IPS-NIHi11 (cell line): ENCODE data around the gene SUCLG2.

Source experiments
- DNase-seq: peaks from one replicate; pipeline ENCODE4 v3.0.0; 2012; ENCODE audit warnings: mixed read lengths, low spot score

The SUCLG2 gene

DNA sequence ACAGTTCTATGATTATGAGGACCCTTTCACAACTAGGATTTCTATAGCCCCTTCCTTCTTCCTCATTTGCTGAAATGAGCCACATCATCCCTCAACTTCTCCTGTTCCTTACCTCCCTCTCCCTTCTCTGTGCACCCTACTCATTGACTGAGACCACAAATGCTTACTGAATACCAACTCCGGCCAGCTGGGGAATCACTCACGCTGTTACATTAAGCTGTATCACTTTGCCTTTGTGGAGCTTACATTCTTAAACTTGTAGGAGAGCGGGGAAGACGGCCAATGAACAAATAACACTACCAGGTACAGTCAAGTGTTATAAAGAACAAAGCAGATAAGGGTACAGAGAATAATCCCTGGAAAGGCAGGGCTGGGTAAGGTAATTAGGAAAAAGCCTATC lies 5.7 kb downstream of the SUCLG2 start:
- no peak for DNase-seq

DNA sequence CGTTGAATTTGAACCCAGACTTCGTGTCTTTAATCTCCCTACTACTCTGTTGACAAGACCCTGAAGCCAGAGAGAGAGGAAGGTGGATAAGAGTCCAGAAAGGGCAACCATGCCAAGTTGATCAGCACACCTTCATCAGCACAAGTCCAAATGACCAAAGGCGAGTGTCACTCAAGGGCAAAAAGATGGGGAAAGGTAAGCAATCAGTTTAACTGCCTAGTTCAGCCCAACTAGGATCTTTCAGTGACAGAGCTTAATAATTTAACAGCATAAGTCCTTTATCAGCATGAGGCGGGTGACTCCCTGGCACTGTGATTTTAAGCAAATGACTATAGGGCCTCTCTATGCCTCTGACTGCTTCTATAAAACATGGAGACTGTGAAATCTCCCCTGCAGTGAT lies 6.2 kb downstream of the SUCLG2 start:
- DNase-seq: no peak

DNA sequence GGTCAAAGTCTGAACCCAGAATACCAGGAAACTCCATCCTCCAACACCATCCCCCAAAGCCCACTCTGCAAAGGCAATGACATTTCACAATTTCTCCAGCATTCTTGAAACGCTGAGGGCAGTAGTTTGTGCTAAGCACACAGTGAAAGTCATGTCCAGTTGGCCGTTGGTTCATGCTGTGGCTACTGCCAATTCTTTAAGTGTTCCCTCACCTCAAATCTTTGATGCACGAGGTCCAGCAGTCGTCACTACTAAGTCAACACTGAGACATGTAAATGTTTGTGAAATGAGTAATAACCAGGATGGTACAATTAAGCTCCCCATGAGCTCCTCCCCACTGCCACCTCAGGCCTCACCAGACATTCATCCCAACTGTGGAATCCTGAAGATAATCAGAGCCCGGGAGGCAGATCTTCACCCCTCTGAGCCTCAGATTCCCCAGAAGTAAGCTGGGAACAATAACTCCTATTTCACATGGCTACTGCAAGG lies 7.0 kb downstream of the SUCLG2 start:
- DNase-seq: no peak

DNA sequence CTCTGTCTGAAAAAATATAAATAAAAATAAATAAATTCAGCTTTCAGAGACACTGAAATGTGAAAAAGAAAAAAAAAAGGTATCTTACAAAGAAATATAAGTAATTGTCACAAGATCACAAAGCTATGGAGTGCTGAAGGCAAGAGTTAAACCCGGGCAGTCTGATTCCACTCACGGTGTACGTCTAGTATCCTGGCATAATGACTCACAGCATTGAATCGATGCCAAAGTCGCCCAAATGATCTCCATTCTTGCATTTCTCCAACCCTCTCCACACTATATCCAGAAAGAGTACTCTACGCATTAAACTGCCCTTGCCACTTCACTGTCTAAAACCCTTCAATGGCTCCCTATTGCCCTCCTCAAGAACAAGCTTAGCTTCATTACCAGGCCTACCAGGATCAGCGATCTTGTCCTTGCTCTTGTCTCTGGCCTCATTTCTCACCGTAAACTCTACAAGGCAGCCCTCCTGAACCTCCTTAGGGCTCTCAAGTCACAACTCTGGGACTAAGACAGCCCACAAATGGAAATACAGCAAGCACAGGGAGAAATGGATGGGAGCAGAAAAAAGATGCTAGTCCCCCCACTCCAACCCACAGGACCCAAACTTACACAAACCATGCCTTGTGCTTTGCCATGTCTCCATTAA lies 7.7 kb downstream of the SUCLG2 start:
- no peak for DNase-seq

DNA sequence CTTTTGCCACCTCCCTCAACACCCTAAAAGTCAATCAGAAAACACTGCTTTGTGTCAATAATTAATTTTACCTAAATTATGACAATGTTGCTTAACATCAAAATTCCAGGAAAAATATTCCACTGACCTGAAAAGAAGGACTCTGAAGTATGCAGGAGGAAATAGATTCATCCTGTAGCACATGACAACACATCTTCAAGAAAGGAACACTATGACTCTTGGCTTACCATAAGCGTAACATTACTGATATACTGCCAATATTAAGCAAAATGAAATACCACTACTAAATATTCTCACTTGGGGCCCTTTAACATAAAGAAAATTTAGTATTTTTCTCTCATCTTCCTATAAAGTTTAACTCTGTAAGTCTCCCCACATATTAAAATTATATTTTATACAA lies 9.6 kb downstream of the SUCLG2 start:
- DNase-seq: no peak

DNA sequence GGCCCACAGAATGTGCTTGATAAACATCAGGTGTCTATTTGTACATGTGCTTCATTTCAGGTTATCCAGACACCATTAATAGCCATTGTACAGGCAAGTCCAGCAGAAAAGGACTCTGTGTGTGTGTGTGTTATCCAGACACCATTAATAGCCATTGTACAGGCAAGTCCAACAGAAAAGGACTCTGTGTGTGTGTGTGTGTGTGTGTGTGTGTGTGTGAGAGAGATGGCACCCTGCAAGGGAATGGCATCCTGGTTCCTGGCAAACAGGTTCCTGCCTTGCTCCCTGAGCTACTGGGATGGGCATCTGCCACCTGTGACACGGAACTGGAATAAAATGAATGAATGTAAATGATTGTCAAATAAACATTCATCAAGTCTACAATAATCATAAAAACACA lies 11.7 kb downstream of the SUCLG2 start:
- no peak for DNase-seq

DNA sequence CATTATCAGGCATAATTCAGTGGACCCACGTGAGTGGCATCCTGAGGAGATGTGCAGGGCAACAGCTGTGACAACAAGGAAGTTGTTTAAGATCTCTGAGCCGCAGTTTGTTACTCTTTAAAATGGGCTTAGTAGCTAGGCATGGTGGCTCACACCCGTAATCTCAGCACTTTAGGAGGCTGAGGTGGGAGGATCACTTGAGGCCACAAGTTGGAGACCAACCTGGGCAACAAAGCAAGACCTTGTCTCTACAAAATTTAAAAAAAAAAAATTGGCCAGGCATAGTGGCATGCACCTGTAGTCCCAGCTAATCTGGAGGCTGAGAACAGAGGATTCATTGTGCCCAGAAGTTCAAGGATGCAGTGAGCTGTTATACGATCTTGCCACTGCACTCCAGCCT lies 12.2 kb downstream of the SUCLG2 start:
- no peak for DNase-seq

DNA sequence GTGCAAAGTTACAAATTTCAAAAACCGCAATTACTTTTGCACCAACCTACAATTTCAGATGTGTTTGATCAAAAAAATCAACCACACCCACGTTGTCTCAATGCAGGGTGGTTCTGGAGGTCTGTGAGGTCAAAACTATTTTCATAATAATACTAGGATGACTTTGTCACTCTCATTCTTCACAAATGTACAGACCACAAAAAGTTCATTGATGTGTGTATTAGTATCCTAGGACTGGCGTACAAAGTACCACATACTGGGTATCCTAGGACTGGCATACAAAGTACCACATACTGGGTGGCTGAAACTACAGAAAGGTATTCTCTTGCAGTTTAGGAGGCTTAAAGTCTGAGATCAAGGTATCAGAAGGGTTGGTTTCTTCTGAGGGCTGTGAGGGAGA lies 13.0 kb downstream of the SUCLG2 start:
- no peak for DNase-seq

DNA sequence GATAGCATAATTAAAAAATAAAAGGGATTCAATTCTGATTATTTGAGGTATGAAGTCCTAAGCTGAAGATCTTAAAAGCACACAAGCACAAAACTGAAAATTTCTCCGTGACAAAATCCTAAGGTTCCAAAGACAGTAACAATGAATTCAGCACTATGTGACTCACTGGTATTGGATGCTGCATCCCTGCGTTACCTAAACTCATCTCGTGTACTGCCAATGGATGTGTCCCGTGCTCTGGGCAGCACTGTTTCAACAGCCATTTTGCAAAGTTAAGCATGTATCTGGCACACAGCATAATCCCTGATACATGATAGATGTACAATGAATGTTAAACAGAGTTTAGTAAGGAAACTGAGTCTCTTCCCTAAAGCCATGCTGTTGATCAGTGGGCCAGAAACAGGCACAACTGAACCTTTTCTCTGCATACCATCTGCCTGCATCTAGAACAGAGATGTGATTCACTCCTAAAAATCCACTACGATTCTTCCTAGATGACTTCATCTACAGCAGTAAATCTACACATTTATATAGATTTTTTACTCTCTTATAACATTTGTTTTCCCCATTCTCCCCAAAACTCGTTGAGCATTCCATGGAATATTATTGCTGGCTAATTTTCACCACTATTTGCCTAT lies 14.3 kb downstream of the SUCLG2 start:
- DNase-seq: no peak

DNA sequence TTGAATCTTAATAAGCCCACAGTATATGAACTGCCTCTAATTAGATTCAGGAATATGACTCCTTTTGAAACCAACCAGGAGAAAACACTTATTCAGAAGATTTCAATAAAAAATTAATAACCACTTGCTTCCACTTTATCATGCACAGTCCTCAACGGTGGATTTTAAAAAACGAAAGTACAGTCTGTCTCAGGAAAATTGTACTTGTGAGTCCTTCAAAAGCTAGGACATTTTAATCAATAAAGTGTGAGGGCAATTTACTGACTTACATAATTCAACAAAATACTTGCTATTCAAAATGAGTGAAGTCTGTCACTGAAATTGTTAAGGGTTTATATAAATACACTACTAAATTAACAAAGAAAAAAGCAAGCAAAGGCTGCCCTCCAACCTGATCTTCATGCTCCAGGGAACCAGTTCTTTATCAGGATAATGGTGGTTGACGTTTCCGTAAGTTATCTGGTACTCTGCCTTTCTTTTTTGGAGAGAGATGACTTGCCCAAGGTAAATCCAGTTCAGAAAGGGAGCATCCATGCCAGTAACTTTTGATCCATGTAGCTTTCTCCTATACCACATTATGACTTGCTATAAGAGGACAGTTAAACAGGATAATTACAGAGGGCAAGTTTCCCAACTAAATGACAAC lies 17.0 kb downstream of the SUCLG2 start:
- no peak for DNase-seq

DNA sequence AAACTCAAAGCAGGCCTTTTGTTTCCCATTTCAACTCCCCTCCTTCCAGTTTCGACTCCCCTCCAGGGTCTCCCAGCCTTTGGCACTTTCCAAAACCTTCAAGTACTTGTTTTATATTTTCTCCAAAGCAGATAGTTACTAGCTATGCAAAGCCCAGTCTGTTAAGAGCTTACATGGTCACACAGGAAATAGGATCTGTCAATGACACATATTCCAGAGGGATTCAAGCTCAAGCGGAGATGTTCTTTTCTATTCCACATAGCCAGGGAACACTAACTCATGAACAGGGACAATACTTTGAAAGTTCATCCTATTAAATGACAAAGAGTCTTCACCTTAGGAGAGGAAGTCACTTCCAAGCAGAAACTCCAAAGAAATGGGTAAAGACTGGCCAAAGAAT lies 18.6 kb downstream of the SUCLG2 start:
- no peak for DNase-seq

DNA sequence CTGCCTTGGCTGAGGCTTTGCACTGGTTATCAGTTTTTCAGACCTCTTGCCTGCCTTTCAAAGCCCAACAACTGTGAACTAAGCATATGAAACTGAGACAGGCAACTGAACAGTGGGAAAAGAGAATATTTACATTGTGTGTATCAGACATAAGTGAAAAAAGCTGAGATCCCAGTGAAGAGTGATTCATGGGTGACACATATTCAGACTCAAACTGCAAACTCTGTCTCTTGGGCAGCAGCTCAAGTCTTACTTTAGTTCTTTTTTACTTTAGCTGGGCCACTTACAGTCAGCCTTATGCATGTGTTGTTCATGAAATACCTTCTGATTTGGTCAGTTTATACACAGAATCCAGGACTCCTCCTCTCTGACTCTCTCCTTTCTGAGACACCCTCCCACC lies 19.2 kb downstream of the SUCLG2 start:
- no peak for DNase-seq

DNA sequence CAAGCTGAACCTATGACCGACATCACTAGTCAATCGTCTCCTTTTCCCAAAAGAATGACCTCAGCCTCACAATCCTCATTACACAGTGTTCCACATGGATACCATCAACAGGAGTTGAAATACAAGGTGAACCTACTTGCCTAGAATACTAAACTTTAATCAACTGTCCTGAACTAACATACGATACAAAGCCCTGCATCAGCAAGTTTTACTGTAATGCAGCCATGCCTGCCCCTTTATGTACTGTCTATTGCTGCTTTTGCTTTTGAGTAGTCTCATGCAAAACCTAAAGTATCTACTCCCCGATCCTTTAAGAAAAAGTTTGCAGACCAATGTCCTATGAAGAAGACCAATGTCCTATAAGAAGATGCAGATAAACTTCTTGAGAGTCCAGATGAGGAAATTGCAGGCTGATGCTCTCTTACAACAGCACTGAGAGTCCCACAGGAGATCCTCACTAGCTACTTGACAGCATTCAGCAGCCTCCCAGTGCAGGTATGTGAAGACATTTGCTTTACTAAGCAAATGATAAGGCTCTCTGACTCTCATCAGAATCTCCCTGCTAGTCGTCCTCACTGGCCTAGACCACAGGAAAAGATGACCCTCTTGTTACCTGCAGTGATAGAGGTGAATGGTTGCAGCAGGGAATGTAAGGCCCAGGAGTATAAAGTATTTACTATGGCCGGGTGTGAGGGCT lies 23.6 kb downstream of the SUCLG2 start:
- no peak for DNase-seq

DNA sequence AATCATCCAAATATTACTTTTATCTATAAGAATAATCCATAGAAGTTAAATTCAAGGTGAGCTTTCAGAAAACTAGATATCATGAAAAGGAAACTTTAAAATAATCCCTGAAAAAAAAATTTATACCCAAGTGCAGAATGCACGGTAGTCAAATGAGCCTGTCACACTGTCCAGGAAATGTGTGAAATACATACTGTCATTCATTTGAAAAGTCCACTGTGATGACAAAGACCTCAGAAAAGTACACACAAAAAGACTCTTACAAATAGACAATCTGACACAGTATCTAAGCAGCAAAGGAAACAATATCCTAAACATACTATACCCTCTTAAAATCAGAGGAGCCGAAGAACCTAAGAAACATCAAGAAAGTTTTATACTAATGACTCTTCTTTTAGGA lies 29.7 kb downstream of the SUCLG2 start:
- no peak for DNase-seq

DNA sequence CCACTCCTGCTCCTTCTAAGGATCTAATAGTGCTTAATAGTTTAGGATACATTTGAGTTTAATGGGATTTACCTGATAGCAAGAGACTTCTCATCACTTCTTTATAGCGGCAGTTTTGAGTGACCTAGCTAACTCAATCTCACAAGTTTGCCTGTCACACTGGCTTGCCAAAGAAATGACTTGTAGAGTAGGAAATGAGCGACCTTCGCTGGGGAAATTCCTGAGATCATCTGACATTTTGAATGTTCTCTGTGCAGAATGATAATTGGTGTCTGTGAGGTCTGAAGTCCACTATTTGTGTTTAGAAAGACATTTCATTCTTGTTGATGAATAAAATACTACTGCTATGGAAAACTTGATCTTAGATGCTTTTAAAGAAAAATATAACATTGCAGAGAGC lies 30.3 kb downstream of the SUCLG2 start:
- no peak for DNase-seq

DNA sequence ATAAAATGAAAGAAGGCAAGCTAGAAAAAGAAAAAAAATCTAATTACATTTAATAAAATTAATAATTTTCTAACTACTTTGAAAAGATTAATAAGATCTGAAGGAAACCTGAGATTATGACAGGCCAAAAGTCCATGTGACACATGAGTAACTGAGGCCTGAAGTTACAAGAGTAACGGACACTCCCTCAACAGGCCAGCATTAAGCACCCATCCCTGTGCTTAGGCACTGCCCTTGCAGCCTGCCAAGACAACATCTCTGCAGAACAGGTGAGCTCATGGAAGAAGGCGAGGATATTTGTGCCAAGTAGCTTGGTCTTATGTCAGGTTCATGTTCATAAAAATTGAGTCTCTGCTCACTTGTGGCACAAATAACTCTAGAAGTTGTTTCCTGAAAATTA lies 31.8 kb downstream of the SUCLG2 start:
- no peak for DNase-seq

DNA sequence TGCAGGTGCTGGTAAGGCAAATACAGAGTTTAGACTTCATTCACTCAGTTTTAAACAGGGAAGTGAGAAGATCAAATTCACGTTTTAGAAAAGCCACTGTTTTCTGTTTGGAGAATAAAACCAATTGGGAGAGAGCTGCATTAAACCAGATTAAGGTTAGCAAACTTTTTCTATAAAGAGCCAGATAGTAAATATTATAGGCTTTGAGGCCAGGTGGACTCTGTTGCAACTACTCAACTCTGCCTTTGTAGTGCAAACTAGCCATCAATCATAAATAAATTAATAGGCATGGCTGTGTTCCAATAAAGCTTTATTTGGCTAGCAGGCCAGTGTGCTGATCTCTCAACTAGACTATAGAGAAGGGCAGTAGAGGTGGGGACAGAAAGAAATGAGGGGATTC lies 33.5 kb downstream of the SUCLG2 start:
- no peak for DNase-seq

DNA sequence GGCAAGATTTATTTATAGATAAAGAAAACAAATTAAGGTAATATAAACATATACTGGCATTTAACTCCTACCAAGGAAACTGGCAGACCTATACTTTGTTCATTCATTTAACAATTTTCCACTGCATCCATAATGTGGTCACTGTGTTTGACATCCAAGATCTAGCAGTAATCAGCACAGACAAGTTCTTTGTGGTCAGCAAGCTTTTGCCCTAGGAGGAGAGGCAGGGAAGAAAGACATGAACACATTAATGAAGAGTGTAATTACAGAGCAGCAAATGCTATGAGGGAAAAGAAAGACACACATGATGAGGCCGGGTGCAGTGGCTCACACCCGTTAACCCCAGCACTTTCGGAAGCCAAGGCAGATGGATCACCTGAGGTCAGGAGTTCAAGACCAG lies 34.4 kb downstream of the SUCLG2 start:
- no peak for DNase-seq

DNA sequence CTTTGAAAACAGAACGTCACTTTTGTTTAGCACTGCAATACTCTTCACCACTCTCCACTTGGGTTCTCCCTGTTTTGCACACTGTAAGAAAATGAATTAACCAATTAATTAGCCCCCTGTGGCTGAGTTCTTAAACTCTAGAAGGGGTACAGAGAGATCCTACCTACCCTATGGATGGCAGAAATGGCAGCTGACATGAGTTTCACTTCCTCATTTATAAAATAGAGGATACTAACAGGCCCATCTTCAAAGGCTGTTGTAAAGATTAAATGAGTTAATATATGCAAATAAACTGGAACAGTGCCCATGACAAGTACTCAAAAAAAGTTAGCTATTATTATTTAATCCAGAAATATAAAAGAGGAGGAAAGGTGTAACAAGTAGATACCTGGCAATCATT lies 36.9 kb downstream of the SUCLG2 start:
- no peak for DNase-seq

DNA sequence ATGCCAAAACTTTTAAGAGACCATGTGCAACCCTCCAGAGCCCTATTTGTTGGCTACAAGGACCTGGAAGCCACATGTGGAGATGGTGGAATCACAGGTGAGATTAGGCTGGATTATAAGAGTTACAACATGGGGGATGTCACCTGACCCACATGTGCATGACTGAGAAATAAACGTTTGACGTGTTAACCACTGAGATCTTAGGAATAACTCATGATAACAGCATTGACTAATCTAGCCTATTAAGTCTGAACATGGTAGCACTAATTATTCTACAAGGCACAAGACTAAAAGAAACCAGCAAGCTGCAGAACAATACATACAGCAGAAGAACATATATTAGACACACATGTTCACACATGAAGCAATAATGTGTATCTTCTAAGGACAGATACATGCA lies 38.4 kb downstream of the SUCLG2 start:
- DNase-seq: no peak

DNA sequence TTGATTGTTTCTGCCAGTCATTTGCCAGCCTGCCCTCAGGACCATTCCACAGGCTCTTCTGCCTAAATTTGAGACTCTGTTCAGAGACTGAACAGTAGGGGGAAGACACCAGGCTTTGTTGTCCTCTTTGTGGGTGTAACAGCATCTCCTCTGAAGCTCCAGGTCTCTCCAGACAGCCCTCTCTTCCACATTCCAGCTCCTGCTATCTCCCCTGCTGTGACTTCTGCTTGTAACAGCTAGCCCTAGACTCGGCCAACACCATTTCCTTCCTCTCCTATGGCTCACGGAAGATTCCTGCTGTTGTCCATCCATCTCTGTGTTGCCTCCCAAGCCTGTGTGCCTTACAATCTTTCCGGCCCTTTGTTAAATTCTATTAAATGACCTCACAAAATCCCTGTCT lies 40.2 kb downstream of the SUCLG2 start:
- DNase-seq: peak; percentile 22

DNA sequence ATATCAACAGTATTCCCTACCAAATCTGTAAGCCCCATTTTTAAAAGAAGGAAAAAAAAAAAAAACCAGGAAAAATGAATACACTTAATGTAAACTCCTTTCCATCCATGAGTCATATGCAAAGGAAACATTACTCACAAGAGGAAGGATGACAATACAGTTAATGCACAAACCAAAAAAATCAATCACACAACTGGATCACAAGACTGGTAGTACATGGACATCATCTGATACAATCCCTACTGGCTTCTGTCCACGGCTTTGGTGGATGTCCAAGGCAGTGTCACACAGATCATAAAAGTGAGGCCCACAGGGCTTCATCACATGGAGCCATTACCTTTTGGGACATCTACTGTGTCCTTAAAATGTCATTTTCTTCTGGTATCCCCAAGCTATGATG lies 44.0 kb downstream of the SUCLG2 start:
- no peak for DNase-seq

DNA sequence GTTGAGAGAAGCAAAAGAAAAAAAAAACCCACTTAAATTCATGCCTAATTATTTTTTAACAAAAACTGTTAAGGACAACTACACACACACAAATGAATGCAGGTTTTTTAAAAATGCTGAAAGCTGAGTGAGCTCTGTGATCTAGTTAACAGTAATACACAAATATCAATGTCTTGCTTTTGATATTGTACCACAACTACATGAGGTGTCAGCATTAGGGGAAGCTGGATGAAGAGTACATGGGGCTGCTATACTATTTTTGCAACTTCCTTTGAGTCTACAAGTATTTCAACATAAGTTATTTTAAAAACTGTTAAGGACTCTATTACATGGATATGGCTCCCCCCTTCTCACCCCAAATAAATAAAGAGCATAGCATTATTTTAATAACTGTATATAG lies 44.7 kb downstream of the SUCLG2 start:
- no peak for DNase-seq
